Spleen (tissue), 11 donors: ENCODE data around the gene FURIN. TPM values are rescaled to one million over a fixed set of nuclear protein-coding genes. Genes with fewer than 3 reads are reported as not detected.

Experiments used
- DNase-seq: peaks from one replicate; pipeline ENCODE4 v3.0.0-alpha.2; 2020
- H3K27ac ChIP-seq, 8 donors: fragments of 200-600 bp; sonication (generic) in 7 of 8; 1 replicate in 4 of 8; 2 replicates in 4 of 8; pipeline versions ENCODE4 v1.5.0 to v1.8.0; 2016 to 2021; ENCODE audit warnings: inconsistent platforms in 4 of 8, mild to moderate bottlenecking in 4 of 8, moderate library complexity in 1 of 8
- H3K27me3 ChIP-seq, 7 donors: fragments of 200-600 bp; sonication (generic) in 6 of 7; replicated peaks in 1 of 7; 1 replicate in 4 of 7; 2 replicates in 3 of 7; pipeline versions ENCODE4 v1.5.0 to v1.8.0; 2016 to 2021; ENCODE audit warnings: inconsistent platforms in 3 of 7, mild to moderate bottlenecking in 1 of 7
- H3K36me3 ChIP-seq, 6 donors: fragments of 200-600 bp; sonication (generic) in 5 of 6; 1 replicate in 4 of 6; 2 replicates in 2 of 6; pipeline versions ENCODE4 v1.5.0 to v1.8.0; 2016 to 2021; ENCODE audit warnings: inconsistent platforms in 2 of 6
- H3K4me1 ChIP-seq, 6 donors: fragments of 200-600 bp; sonication (generic) in 5 of 6; 1 replicate in 3 of 6; 2 replicates in 3 of 6; pipeline versions ENCODE4 v1.5.0 to v1.8.0; 2016 to 2021; ENCODE audit warnings: inconsistent platforms in 3 of 6
- H3K4me3 ChIP-seq, 8 donors: fragments of 200-600 bp; sonication (generic) in 7 of 8; 1 replicate in 4 of 8; 2 replicates in 4 of 8; pipeline versions ENCODE4 v1.5.0 to v1.8.0; 2016 to 2021; ENCODE audit warnings: inconsistent platforms in 4 of 8, mild to moderate bottlenecking in 4 of 8, moderate library complexity in 2 of 8
- H3K9me3 ChIP-seq, 8 donors: fragments of 200-600 bp; sonication (generic) in 7 of 8; 1 replicate in 4 of 8; 2 replicates in 4 of 8; pipeline versions ENCODE4 v1.5.0 to v1.8.0; 2016 to 2021; ENCODE audit warnings: inconsistent platforms in 4 of 8
- POLR2A ChIP-seq, 3 donors: fragments of 450-650 bp; IDR thresholded peaks; one replicate each; pipeline ENCODE4 v1.5.1; 2017; ENCODE audit warnings: antibody characterized with exemption in 3 of 3, mild to moderate bottlenecking in 1 of 3
- POLR2AphosphoS5 ChIP-seq, 3 donors: sonication (generic); formaldehyde crosslinking; IDR thresholded peaks; one replicate each; pipeline ENCODE4 v1.5.1; 2017; ENCODE audit warnings: antibody characterized with exemption in 3 of 3
- WGBS, 5 donors: extraction: QIAGEN DNeasy Blood & Tissue Kit in 3 of 5; methylation state at CpG; one replicate each; pipeline versions ENCODE4 v1.1.5 to v1.1.7; 2013 to 2018; 5-methylcytosine and 5-hydroxymethylcytosine counted together
- intact Hi-C: fragments of 100-400 bp; cut with DNase I; formaldehyde crosslinking; loops from one replicate; pipeline ENCODE4 v1.15.0; 2023; ENCODE audit warnings: low total_unique reads
- polyA plus RNA-seq, 3 donors: library from polyadenylated mRNA; stranded (reverse); fragments of 200-250 nt; gene quantifications; one replicate each; pipeline ENCODE4 v1.2.1, GENCODE V29; 2013
- total RNA-seq, 7 donors: library from RNA; depleted of rRNA in 3 of 7; stranded (reverse); fragments of >200 nt in 3 of 7; fragmentation: NEBNext Ultra II Directional in 4 of 7; extraction: Animal tissue kit (Norgen Biotek cat#: 25700) in 4 of 7; gene quantifications; one replicate each; pipeline versions ENCODE4 v1.1.0 to v1.2.1, GENCODE V29; 2016 to 2021
- TF ChIP-seq, protein P1 (sequence below), 11 experiments: fragments of 200-600 bp in 7 of 11; fragments of 450-650 bp in 4 of 11; sonication (generic) in 4 of 11; IDR thresholded peaks in 8 of 11; conservative IDR thresholded peaks in 3 of 11; 1 replicate in 7 of 11; 2 replicates in 4 of 11; pipeline versions ENCODE4 v1.4.0 to v1.8.0; 2016 to 2021; ENCODE audit warnings: antibody characterized with exemption in 11 of 11, inconsistent platforms in 4 of 11, mild to moderate bottlenecking in 1 of 11
- donor health status: healthy with polysubstance abuse.
- donor health status: DM: no; HTN: no; CAD: no; lungs with moderate emphysema.
- donor health status: DM: no; HTN: no; CAD: no.
- donor health status: Bipolar disorder and iron deficiency.
- donor health status: healthy.
- donor health status: DM: no; HTN: no; CAD: no.
- donor health status: DM: yes; HTN: yes; CAD: no.

The FURIN gene
- total and polyA plus RNA-seq, 10 donors = 10.0 to 139 (median 79.0) TPM

DNA sequence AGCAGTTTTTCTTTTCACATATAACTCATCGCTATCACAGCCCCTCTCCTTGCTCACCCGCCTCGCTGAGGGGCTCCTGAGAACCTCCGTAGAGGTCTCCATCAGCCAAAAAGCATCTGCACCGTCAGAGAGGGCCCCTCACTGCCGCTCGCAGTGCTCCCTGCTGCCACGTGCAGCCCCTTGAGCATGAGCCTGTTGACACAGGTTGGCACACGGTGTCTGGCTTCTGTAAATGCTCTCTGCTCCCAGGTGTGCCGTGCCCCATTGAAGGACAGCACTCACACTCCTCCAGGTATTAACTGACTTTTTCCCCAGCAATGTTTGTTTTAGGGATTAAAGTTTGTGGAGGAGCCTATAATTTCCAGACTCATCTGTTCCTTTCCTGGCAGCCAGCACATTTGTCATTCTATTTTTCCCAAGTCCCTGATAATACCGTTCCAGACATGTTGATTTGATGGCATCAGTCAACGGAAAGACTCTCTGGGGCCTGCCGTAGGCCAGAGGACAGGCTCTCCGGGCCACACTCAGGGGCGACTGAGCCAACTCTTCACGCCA is 2.1 kb upstream of the FURIN start:
- WGBS, 5 donors = 78 to 90% (median 81%) methylated on average over 16 of the region's 16 CpGs
- Histone ChIP-seq H3K36me3 (no peaks in the 10 kb centered on the region), H3K4me3 (no peak overlapping the region), H3K27ac (no peak overlapping the region), H3K27me3 (no peaks in the 10 kb centered on the region), H3K9me3 (no peaks in the 10 kb centered on the region), H3K4me1 (peaks cover 17 to 65% (median 36%) of the 10 kb centered on the region in 6 donors)
- DNase-seq = no peak
- intact Hi-C loops = no loop called here
- no peak for TF ChIP-seq POLR2AphosphoS5 (IDR thresholded peaks at IDR 0.05)
- no peak for TF ChIP-seq POLR2A (IDR thresholded peaks at IDR 0.05)
- TF ChIP-seq, protein P1, sequence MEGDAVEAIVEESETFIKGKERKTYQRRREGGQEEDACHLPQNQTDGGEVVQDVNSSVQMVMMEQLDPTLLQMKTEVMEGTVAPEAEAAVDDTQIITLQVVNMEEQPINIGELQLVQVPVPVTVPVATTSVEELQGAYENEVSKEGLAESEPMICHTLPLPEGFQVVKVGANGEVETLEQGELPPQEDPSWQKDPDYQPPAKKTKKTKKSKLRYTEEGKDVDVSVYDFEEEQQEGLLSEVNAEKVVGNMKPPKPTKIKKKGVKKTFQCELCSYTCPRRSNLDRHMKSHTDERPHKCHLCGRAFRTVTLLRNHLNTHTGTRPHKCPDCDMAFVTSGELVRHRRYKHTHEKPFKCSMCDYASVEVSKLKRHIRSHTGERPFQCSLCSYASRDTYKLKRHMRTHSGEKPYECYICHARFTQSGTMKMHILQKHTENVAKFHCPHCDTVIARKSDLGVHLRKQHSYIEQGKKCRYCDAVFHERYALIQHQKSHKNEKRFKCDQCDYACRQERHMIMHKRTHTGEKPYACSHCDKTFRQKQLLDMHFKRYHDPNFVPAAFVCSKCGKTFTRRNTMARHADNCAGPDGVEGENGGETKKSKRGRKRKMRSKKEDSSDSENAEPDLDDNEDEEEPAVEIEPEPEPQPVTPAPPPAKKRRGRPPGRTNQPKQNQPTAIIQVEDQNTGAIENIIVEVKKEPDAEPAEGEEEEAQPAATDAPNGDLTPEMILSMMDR (IDR thresholded peaks at IDR 0.05 in 8 of 11, conservative IDR thresholded peaks at IDR 0.05 in 3 of 11) = no peak

DNA sequence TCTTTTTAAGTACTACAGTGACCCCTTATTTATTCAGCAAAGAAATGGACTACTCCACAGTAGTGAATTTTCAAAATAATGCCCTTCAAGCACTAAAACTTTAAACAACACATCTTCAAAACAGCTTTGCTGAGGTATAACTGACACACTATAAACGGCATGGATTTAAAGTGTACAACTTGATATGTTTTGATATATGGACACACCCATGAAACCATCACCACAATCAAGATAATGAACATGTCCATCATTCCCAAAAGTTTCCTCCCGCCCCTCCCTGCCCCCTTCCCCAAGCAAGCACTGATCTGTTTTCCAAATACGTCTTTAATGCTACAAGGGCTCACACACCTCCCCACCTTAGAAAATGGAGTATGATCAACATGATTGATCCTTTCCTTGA is 1.6 kb upstream of the FURIN start:
- H3K9me3 ChIP-seq = no peaks in the 10 kb centered on the region
- no peaks in the 10 kb centered on the region for H3K36me3 ChIP-seq
- H3K4me3 ChIP-seq = no peak overlapping the region
- H3K4me1 ChIP-seq = peaks cover 17 to 61% (median 36%) of the 10 kb centered on the region in 6 donors
- no peak overlapping the region for H3K27ac ChIP-seq
- intact Hi-C loops = no loop called here
- DNase-seq = no peak
- TF ChIP-seq, protein P1 (IDR thresholded peaks at IDR 0.05 in 8 of 11, conservative IDR thresholded peaks at IDR 0.05 in 3 of 11) = no peak
- H3K27me3 ChIP-seq = no peaks in the 10 kb centered on the region
- WGBS, 5 donors = 83 to 94% (median 90%) methylated on average over 3 of the region's 3 CpGs

DNA sequence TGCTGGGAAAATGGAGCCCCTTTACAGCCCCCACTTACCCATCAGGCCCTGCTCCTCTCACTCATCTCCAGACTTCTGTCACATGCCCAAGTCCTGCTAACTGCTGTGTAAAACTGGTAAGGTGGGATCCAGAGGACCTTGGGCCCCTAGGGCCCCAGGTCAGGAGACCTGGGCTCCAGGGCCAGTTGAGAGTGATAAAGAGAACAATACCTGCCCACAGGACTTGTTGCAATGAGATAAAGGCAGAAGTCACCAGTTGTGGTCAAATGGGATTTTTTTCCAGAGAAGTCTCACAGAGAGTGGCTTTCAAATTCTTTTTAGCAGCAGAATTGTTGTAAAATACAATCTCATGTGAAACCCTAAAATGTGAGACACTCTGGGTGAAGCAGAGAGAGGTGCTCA is 753 bp downstream of the FURIN start:
- intact Hi-C loops = no loop called here
- Histone ChIP-seq H3K36me3 (no peaks in the 10 kb centered on the region), H3K27me3 (no peaks in the 10 kb centered on the region), H3K4me1 (peaks cover 26 to 67% (median 52%) of the 10 kb centered on the region in 6 donors), H3K27ac (peak overlapping the region; percentile 79 to 98 (median 96)), H3K4me3 (peak overlapping the region in 1 of 8 donors; percentile 93), H3K9me3 (no peaks in the 10 kb centered on the region)
- TF ChIP-seq, protein P1 (IDR thresholded peaks at IDR 0.05 in 8 of 11, conservative IDR thresholded peaks at IDR 0.05 in 3 of 11) = no peak
- TF ChIP-seq POLR2A (IDR thresholded peaks at IDR 0.05) = no peak
- no peak for TF ChIP-seq POLR2AphosphoS5 (IDR thresholded peaks at IDR 0.05)
- DNase-seq = no peak

DNA sequence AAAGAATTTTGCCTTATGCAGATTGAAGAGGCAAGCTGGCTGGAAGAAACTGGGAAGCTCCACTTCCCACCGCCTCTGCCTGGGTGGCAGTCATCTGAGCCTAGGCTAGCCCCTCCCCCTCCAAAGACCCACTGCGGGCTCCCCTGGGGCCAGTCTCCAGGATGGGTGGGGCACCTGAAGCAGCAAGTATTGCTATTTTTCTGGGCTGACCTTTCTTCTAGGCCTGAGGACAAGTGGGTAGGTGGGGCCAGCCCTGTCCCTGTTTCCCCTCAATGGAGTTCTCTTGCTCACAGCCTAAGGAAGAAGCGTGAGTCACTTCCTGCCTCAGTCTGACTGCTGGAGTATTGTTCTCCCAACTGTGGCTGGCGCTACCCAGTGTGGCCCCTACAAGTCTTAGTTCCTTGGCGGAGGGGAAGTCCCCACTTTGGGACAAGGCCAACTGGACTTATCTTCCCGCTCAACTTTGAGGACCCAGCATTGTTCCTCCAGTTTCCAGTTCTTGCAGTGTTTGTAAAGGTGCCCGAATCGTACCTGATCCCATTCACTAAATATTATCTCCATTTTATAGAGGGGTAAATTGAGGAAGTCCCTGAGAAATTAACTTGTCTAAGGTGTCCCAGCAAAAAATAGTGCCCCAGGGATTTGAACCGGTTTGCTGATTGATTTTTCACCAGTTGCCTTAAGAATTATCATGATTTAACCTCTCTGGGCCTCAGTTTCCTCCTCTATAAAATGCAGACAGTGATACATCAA is 1.4 kb downstream of the FURIN start:
- H3K4me1 ChIP-seq = peaks cover 26 to 71% (median 56%) of the 10 kb centered on the region in 6 donors

More for the DNA sequence above, 1.4 kb downstream of the FURIN start:
- Histone ChIP-seq H3K27me3 (no peaks in the 10 kb centered on the region), H3K27ac (peak overlapping the region; percentile 79 to 98 (median 96)), H3K36me3 (no peaks in the 10 kb centered on the region), H3K4me3 (peak overlapping the region in 4 of 8 donors; percentile 60 to 93 (median 78)), H3K9me3 (no peaks in the 10 kb centered on the region)
- 22 to 36% (median 27%) methylated on average over 9 of the region's 9 CpGs for WGBS, 5 donors
- intact Hi-C loops = no loop called here
- DNase-seq = peak; percentile 84
- TF ChIP-seq POLR2A (IDR thresholded peaks at IDR 0.05) = no peak
- TF ChIP-seq POLR2AphosphoS5 (IDR thresholded peaks at IDR 0.05) = peak; percentile 43 to 77 (median 65)
- TF ChIP-seq, protein P1 (IDR thresholded peaks at IDR 0.05 in 8 of 11, conservative IDR thresholded peaks at IDR 0.05 in 3 of 11) = peak in 1 of 11 experiments; percentile 6
